K562 (cell line): ENCODE results near the gene BEND5. TPM values are rescaled to one million over a fixed set of nuclear protein-coding genes. Genes with fewer than 3 reads are reported as not detected.

ENCODE experiments used
- ATAC-seq: fragments of 200-7000 bp; cut with Tn5 transposase; 3 replicates; pipeline ENCODE4 v1.9.1; 2020; ENCODE audit warnings: moderate library complexity
- BruUV-seq: library from RNA; stranded (reverse); fragments of 400-500 nt; replicated peaks from 2 replicates; lab custom pipeline; 2021; lab: Mats Ljungman, UMichigan
- CTCF ChIA-PET: fragments of 300-600 bp; formaldehyde crosslinking; extraction: SDS; loops from one replicate; lab custom pipeline; 2021; ENCODE audit warnings: low intra/inter-chr PET ratio; lab: Yijun Ruan, JAX
- POLR2A ChIA-PET: fragments of 300-600, 350-650 bp; sonication (Branson Sonifier 250); formaldehyde crosslinking; extraction: SDS; loops from one replicate; lab custom pipeline; 2021; ENCODE audit warnings: antibody characterized with exemption, inconsistent platforms; lab: Yijun Ruan, JAX
- DNase-seq, 4 experiments: peaks; one replicate each; pipeline versions ENCODE4 v3.0.0 to v3.0.0-alpha.2; 2011 to 2018; ENCODE audit warnings: low spot score in 3 of 4, mixed read lengths in 3 of 4; ENCODE audit errors: extremely low read depth in 1 of 4
- FAIRE-seq: peaks from 2 replicates; lab custom pipeline; 2011; peaks lifted over from hg19 to GRCh38; lab: Jason Lieb, UNC
- H2AFZ ChIP-seq: 2 replicates; pipeline ENCODE4 v1.6.0; 2011; ENCODE audit warnings: low read depth, low read length, control low read depth, inconsistent platforms
- H3K27ac ChIP-seq: fragments of 200-600 bp; 3 replicates; pipeline ENCODE4 v1.8.0; 2011; ENCODE audit warnings: low read depth, mild to moderate bottlenecking, control low read depth, inconsistent platforms, low read length, moderate library complexity, mixed read lengths; ENCODE audit errors: extremely low read depth
- H3K27me3 ChIP-seq, 2 experiments: fragments of 300-600 bp in 1 of 2; 2 replicates in 1 of 2; 3 replicates in 1 of 2; pipeline versions ENCODE4 v1.6.0 to v1.8.0; 2011; ENCODE audit warnings: inconsistent platforms in 2 of 2, low read length in 2 of 2, mild to moderate bottlenecking in 1 of 2, mixed read lengths in 1 of 2, moderate library complexity in 1 of 2; ENCODE audit not compliant: control insufficient read depth in 2 of 2, insufficient read depth in 2 of 2
- H3K36me3 ChIP-seq: fragments of 300-600 bp; 3 replicates; pipeline ENCODE4 v1.8.0; 2011; ENCODE audit warnings: mild to moderate bottlenecking, low read length, inconsistent platforms; ENCODE audit not compliant: control insufficient read depth, insufficient read depth
- H3K4me1 ChIP-seq, 2 experiments: fragments of 200-600 bp in 1 of 2; replicated peaks in 1 of 2; 2 replicates in 1 of 2; 3 replicates in 1 of 2; pipeline versions ENCODE4 v1.5.1 to v1.8.0; 2011; ENCODE audit warnings: inconsistent platforms in 2 of 2, low read length in 2 of 2, mild to moderate bottlenecking in 1 of 2, mixed read lengths in 1 of 2, moderate library complexity in 1 of 2; ENCODE audit not compliant: control insufficient read depth in 2 of 2, insufficient read depth in 2 of 2
- H3K4me2 ChIP-seq: 2 replicates; pipeline ENCODE4 v1.6.1; 2011; ENCODE audit warnings: low read length, control low read depth, inconsistent platforms, mixed read lengths; ENCODE audit not compliant: insufficient read depth
- H3K4me3 ChIP-seq: fragments of 200-600 bp; sonication (generic), shearing (Covaris generic); 2 replicates; pipeline ENCODE4 v1.5.1; 2016; ENCODE audit warnings: control low read depth, inconsistent platforms
- H3K79me2 ChIP-seq: fragments of 200-600 bp; 3 replicates; pipeline ENCODE4 v1.8.0; 2011; ENCODE audit warnings: low read length, inconsistent platforms; ENCODE audit not compliant: control insufficient read depth, insufficient read depth
- H3K9ac ChIP-seq, 2 experiments: 2 replicates each; pipeline versions ENCODE4 v1.6.0 to v1.6.1; 2011; ENCODE audit warnings: low read depth in 2 of 2, low read length in 2 of 2, control low read depth in 1 of 2, inconsistent platforms in 1 of 2, mild to moderate bottlenecking in 1 of 2, mixed read lengths in 1 of 2; ENCODE audit not compliant: insufficient read depth in 1 of 2
- H3K9me1 ChIP-seq: one replicate; pipeline ENCODE4 v1.6.0; 2011; ENCODE audit warnings: inconsistent platforms, mild to moderate bottlenecking, low read length, moderate library complexity; ENCODE audit not compliant: control insufficient read depth, insufficient read depth
- H3K9me3 ChIP-seq: replicated peaks from 2 replicates; pipeline ENCODE4 v1.5.1; 2011; ENCODE audit warnings: low read depth, low read length, inconsistent platforms; ENCODE audit not compliant: control insufficient read depth, insufficient read depth
- H4K20me1 ChIP-seq: replicated peaks from 2 replicates; pipeline ENCODE4 v1.6.1; 2011; ENCODE audit warnings: low read length, inconsistent platforms, mixed read lengths; ENCODE audit not compliant: control insufficient read depth, insufficient read depth
- DPF2 ChIP-seq: fragments of 450-650 bp; IDR thresholded peaks from 2 replicates; pipeline ENCODE4 v1.6.1; 2016
- ETV6 ChIP-seq, 3 experiments: fragments of 150-350 bp in 1 of 3; sonication (generic) in 1 of 3; formaldehyde crosslinking in 1 of 3; IDR thresholded peaks; 2 replicates each; pipeline versions ENCODE4 v1.6.1 to v1.8.0; 2014 to 2022; ENCODE audit warnings: borderline replicate concordance in 2 of 3, low read depth in 2 of 3, antibody characterized with exemption in 1 of 3, low read length in 1 of 3, mild to moderate bottlenecking in 1 of 3, missing genetic modification reagents in 1 of 3
- HDAC1 ChIP-seq, 2 experiments: fragments of 450-650 bp; IDR thresholded peaks; 2 replicates each; pipeline ENCODE4 v1.6.1; 2016 to 2017; ENCODE audit warnings: inconsistent platforms in 1 of 2, mild to moderate bottlenecking in 1 of 2, moderate library complexity in 1 of 2
- HEY1 ChIP-seq: fragments of 250-450 bp; sonication (Bioruptor Pico); IDR thresholded peaks from 2 replicates; pipeline ENCODE4 v1.5.0; 2020; ENCODE audit warnings: mild to moderate bottlenecking, moderate library complexity, borderline replicate concordance
- NCOA2 ChIP-seq, 2 experiments: fragments of 450-650 bp; IDR thresholded peaks; 2 replicates each; pipeline ENCODE4 v1.6.1; 2018; ENCODE audit warnings: mild to moderate bottlenecking in 2 of 2, moderate library complexity in 1 of 2; ENCODE audit not compliant: partially characterized antibody in 2 of 2
- NR2F6 ChIP-seq: fragments of 450-650 bp; formaldehyde crosslinking; IDR thresholded peaks from 2 replicates; pipeline ENCODE4 v1.4.0; 2020; ENCODE audit warnings: mild to moderate bottlenecking
- PCBP1 ChIP-seq: fragments of 200-400 bp; formaldehyde crosslinking; IDR thresholded peaks from 2 replicates; pipeline ENCODE4 v1.6.1; 2018; ENCODE audit warnings: mild to moderate bottlenecking, low read depth, low read length; ENCODE audit not compliant: poor library complexity, severe bottlenecking
- SETDB1 ChIP-seq: IDR thresholded peaks from one replicate; pipeline ENCODE4 v1.6.1; 2012; ENCODE audit warnings: low read length, control low read depth, inconsistent platforms
- TAL1 ChIP-seq: fragments of 450-650 bp; IDR thresholded peaks from 2 replicates; pipeline ENCODE4 v1.6.1; 2016; ENCODE audit warnings: mild to moderate bottlenecking
- ZFPM2 ChIP-seq: fragments of 250-450 bp; sonication (Bioruptor Pico); IDR thresholded peaks from 2 replicates; pipeline ENCODE4 v1.5.1; 2022; ENCODE audit warnings: mild to moderate bottlenecking
- ZNF184 ChIP-seq: sonication (generic); formaldehyde crosslinking; IDR thresholded peaks from 2 replicates; pipeline ENCODE4 v1.5.0; 2020; ENCODE audit warnings: missing genetic modification reagents
- ZNF253 ChIP-seq: fragments of 250-450 bp; sonication (Bioruptor Pico); conservative IDR thresholded peaks from 2 replicates; pipeline ENCODE4 v1.6.1; 2021; ENCODE audit warnings: mild to moderate bottlenecking
- ZNF507 ChIP-seq: conservative IDR thresholded peaks from 2 replicates; pipeline ENCODE4 v1.6.1; 2017; ENCODE audit warnings: missing genetic modification characterization, missing compliant biosample characterization
- ZNF766 ChIP-seq: fragments of 200-800 bp; sonication (Bioruptor generic); conservative IDR thresholded peaks from 2 replicates; pipeline ENCODE4 v1.6.1; 2016; ENCODE audit warnings: missing genetic modification characterization, missing compliant biosample characterization
- WGBS: fragments of 100-300 bp; shearing (Covaris generic); methylation state at CpG from one replicate; pipeline ENCODE4 v1.1.6; 2016; ENCODE audit warnings: low coverage, mixed read lengths; ENCODE audit not compliant: insufficient coverage; ENCODE audit errors: missing lambda C conversion rate; 5-methylcytosine and 5-hydroxymethylcytosine counted together
- in situ Hi-C: fragments of 300-500 bp; cut with MboI; formaldehyde crosslinking; loops from 4 replicates; pipeline ENCODE4 v1.15.0; 2018; ENCODE audit warnings: inconsistent platforms, mixed read lengths
- intact Hi-C: fragments of 100-400 bp; cut with micrococcal nuclease; formaldehyde crosslinking; loops from 2 replicates; pipeline ENCODE4 v1.14.2; 2022
- polyA plus RNA-seq, 8 experiments: library from polyadenylated mRNA; depleted of rRNA in 4 of 8; stranded (reverse) in 5 of 8; unstranded in 3 of 8; fragments of >200 nt; fragmentation: Nextera tagmentation in 2 of 8; fragmentation: Illumina TruSeq in 1 of 8; extraction: Ambion mirVana in 2 of 8; extraction: Trizol in 1 of 8; gene quantifications; 2 replicates each; pipeline versions ENCODE4 v1.2.1 to v1.2.3, GENCODE V29; 2011 to 2014; ENCODE audit warnings: inconsistent platforms in 1 of 8, missing spikeins in 1 of 8
- total RNA-seq, 7 experiments: library from RNA; depleted of rRNA in 6 of 7; stranded (reverse); fragments of >200 nt in 6 of 7; fragmentation: Illumina TruSeq in 2 of 7; extraction: Trizol in 2 of 7; gene quantifications; 2 replicates each; pipeline versions ENCODE4 v1.2.1 to v1.2.3, GENCODE V29; 2011 to 2021; ENCODE audit warnings: low replicate concordance in 1 of 7
- TF ChIP-seq, protein P1 (sequence below): sonication (generic); formaldehyde crosslinking; IDR thresholded peaks from 2 replicates; pipeline ENCODE4 v1.8.0; 2023; ENCODE audit warnings: mild to moderate bottlenecking, missing genetic modification reagents
- TF ChIP-seq, protein P2 (sequence below), 2 experiments: IDR thresholded peaks; 2 replicates each; pipeline ENCODE4 v1.6.1; 2011; ENCODE audit warnings: borderline replicate concordance in 1 of 2, control low read depth in 1 of 2, low read depth in 1 of 2, low read length in 1 of 2, mild to moderate bottlenecking in 1 of 2, mixed read lengths in 1 of 2, moderate library complexity in 1 of 2; ENCODE audit not compliant: insufficient read depth in 1 of 2, insufficient read length in 1 of 2, poor library complexity in 1 of 2, severe bottlenecking in 1 of 2; ENCODE audit errors: extremely low read depth in 1 of 2
- TF ChIP-seq, protein P3 (sequence below): sonication (generic); formaldehyde crosslinking; IDR thresholded peaks from 2 replicates; pipeline ENCODE4 v1.8.0; 2022; ENCODE audit warnings: mild to moderate bottlenecking, missing genetic modification reagents
- TF ChIP-seq, protein P4 (sequence below): fragments of 200-800 bp; sonication (Bioruptor generic); IDR thresholded peaks from 2 replicates; pipeline ENCODE4 v1.6.1; 2017; ENCODE audit warnings: missing genetic modification characterization, missing compliant biosample characterization

BEND5 gene
- total and polyA plus RNA-seq, 9 of the 15 experiments (the other 6 are each of a cell fraction or from before 2014, with no cell fraction given), result not detected

DNA sequence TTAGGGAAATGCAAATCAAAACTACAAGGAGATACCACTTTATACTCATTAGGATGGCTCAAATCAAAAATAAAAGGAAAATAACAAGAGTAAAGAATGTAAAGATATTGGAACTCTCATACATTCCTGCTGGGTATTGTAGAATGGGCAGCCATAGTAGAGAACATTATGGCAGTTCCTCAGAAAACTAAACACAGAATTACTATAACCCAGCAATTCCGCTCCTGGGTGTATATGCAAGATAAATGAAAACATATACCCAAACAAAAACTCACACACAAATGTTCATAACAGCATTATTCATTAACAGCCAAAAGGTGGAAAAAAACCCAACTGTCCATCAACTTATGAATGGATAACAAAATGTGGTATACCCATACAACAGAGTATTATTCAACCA, 11.4 kb downstream of the BEND5 start (continued):
- TF ChIP-seq ZNF253, result no peak
- TF ChIP-seq TAL1, result no peak

DNA sequence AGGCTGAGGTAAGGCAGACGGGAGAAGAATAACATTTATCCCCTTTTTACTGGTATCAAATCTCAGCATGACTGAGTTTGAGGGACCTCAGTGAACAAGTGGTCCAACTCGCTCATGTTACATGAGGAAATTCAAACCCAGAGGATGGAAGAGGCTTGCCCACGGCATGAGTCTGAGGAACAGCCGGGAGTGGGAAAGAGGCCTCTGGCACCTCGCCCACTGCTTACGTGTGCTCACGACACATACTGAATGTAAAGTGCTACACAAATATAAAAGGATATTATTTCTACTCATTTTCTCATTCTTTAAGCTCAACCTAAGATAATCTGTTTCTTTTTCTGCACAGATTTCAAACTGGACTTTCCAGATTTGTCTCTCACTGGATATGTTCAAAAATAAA, 14.7 kb downstream of the BEND5 start:
- CTCF ChIA-PET, result no interaction called here
- BruUV-seq, result no TSS peak
- ATAC-seq (no peak), DNase-seq (no peak), FAIRE-seq (no peak)
- WGBS, result under 1% methylated on average over 7 of the region's 7 CpGs
- H3K9me3 ChIP-seq, result no peaks in the 10 kb centered on the region
- H3K4me3 ChIP-seq, result no peak overlapping the region
- no peaks in the 10 kb centered on the region for H3K27me3 ChIP-seq
- no peak overlapping the region for H2AFZ ChIP-seq
- H3K4me1 ChIP-seq, result no peaks in the 10 kb centered on the region
- no peak overlapping the region for H3K27ac ChIP-seq
- H3K36me3 ChIP-seq, result no peaks in the 10 kb centered on the region
- H3K9ac ChIP-seq, result no peak overlapping the region
- POLR2A ChIA-PET, result no interaction called here
- in situ Hi-C loops (no loop called here), intact Hi-C loops (no loop called here)
- no peak overlapping the region for H3K4me2 ChIP-seq
- no peaks in the 10 kb centered on the region for H3K79me2 ChIP-seq
- H3K9me1 ChIP-seq, result no peaks in the 10 kb centered on the region
- H4K20me1 ChIP-seq, result no peaks in the 10 kb centered on the region
- TF ChIP-seq ZNF184 (CRISPR knock-in tag), result no peak
- no peak for TF ChIP-seq HDAC1 (IDR thresholded peaks at IDR 0.05)
- no peak for TF ChIP-seq NR2F6 (CRISPR knock-in tag)
- TF ChIP-seq DPF2, result no peak
- TF ChIP-seq, protein P1, sequence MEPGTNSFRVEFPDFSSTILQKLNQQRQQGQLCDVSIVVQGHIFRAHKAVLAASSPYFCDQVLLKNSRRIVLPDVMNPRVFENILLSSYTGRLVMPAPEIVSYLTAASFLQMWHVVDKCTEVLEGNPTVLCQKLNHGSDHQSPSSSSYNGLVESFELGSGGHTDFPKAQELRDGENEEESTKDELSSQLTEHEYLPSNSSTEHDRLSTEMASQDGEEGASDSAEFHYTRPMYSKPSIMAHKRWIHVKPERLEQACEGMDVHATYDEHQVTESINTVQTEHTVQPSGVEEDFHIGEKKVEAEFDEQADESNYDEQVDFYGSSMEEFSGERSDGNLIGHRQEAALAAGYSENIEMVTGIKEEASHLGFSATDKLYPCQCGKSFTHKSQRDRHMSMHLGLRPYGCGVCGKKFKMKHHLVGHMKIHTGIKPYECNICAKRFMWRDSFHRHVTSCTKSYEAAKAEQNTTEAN (CRISPR knock-in tag), result no peak
- TF ChIP-seq PCBP1, result no peak
- TF ChIP-seq ZNF507 (tag), result no peak
- TF ChIP-seq, protein P2, sequence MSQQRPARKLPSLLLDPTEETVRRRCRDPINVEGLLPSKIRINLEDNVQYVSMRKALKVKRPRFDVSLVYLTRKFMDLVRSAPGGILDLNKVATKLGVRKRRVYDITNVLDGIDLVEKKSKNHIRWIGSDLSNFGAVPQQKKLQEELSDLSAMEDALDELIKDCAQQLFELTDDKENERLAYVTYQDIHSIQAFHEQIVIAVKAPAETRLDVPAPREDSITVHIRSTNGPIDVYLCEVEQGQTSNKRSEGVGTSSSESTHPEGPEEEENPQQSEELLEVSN (IDR thresholded peaks at IDR 0.05; ENCODE audit: borderline replicate concordance in 1 of 2, extremely low read depth in 1 of 2, insufficient read depth in 1 of 2, insufficient read length in 1 of 2, low read depth in 1 of 2, low read length in 1 of 2, poor library complexity in 1 of 2, severe bottlenecking in 1 of 2), result no peak
- no peak for TF ChIP-seq HEY1 (CRISPR knock-in tag)
- no peak for TF ChIP-seq ZFPM2 (CRISPR knock-in tag)
- TF ChIP-seq NCOA2 (IDR thresholded peaks at IDR 0.05; ENCODE audit: partially characterized antibody in 2 of 2), result no peak
- TF ChIP-seq ZNF766 (CRISPR knock-in tag), result no peak
- no peak for TF ChIP-seq SETDB1
- TF ChIP-seq, protein P3, sequence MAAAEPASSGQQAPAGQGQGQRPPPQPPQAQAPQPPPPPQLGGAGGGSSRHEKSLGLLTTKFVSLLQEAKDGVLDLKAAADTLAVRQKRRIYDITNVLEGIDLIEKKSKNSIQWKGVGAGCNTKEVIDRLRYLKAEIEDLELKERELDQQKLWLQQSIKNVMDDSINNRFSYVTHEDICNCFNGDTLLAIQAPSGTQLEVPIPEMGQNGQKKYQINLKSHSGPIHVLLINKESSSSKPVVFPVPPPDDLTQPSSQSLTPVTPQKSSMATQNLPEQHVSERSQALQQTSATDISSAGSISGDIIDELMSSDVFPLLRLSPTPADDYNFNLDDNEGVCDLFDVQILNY, result no peak
- TF ChIP-seq, protein P4, sequence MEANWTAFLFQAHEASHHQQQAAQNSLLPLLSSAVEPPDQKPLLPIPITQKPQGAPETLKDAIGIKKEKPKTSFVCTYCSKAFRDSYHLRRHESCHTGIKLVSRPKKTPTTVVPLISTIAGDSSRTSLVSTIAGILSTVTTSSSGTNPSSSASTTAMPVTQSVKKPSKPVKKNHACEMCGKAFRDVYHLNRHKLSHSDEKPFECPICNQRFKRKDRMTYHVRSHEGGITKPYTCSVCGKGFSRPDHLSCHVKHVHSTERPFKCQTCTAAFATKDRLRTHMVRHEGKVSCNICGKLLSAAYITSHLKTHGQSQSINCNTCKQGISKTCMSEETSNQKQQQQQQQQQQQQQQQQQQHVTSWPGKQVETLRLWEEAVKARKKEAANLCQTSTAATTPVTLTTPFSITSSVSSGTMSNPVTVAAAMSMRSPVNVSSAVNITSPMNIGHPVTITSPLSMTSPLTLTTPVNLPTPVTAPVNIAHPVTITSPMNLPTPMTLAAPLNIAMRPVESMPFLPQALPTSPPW (CRISPR knock-in tag), result no peak
- no peak for TF ChIP-seq ETV6 (IDR thresholded peaks at IDR 0.05; ENCODE audit: borderline replicate concordance in 1 of 2, low read depth in 2 of 2, low read length in 1 of 2)
- no peak for TF ChIP-seq ETV6 (CRISPR knock-in tag; IDR thresholded peaks at IDR 0.05; ENCODE audit: borderline replicate concordance)
